HEK293 (cell line): ENCODE results near the gene KLF2.

Experiments used
- CTCF ChIA-PET: fragments of 350-600 bp; formaldehyde crosslinking; extraction: SDS; loops from one replicate; lab custom pipeline; 2021; ENCODE audit warnings: antibody characterized with exemption; lab: Yijun Ruan, JAX
- POLR2A ChIA-PET: fragments of 300-600 bp; formaldehyde crosslinking; extraction: SDS; loops from one replicate; lab custom pipeline; 2020; ENCODE audit warnings: antibody characterized with exemption, inconsistent platforms; lab: Yijun Ruan, JAX
- H3K27ac ChIP-seq: fragments of 200-500 bp; sonication (Bioruptor generic); 2 replicates; pipeline ENCODE4 v1.5.1; 2014; ENCODE audit warnings: low read depth, low read length, control low read depth, inconsistent platforms; ENCODE audit errors: extremely low read depth
- H3K36me3 ChIP-seq, 2 experiments: fragments of 200-500 bp in 1 of 2; sonication (Bioruptor generic) in 1 of 2; 1 replicate in 1 of 2; 2 replicates in 1 of 2; pipeline ENCODE4 v1.5.1; 2014 to 2017; ENCODE audit warnings: inconsistent platforms in 2 of 2, low read length in 2 of 2; ENCODE audit not compliant: control insufficient read depth in 2 of 2, insufficient read depth in 1 of 2
- H3K4me1 ChIP-seq: fragments of 200-500 bp; sonication (Bioruptor generic); 2 replicates; pipeline ENCODE4 v1.5.1; 2014; ENCODE audit warnings: mild to moderate bottlenecking, low read length, inconsistent platforms; ENCODE audit not compliant: control insufficient read depth, insufficient read depth
- H3K4me3 ChIP-seq: 2 replicates; pipeline ENCODE4 v1.5.1; 2011; ENCODE audit warnings: low read depth, mild to moderate bottlenecking, control low read depth, low read length, moderate library complexity
- H3K9me3 ChIP-seq: fragments of 200-500 bp; sonication (Bioruptor generic); 2 replicates; pipeline ENCODE4 v1.5.1; 2014; ENCODE audit warnings: low read depth, low read length, inconsistent platforms; ENCODE audit not compliant: control insufficient read depth, insufficient read depth
- ATF2 ChIP-seq: fragments of 450-650 bp; formaldehyde crosslinking; IDR thresholded peaks from 2 replicates; pipeline ENCODE4 v1.5.1; 2016; ENCODE audit warnings: missing biosample characterization, missing genetic modification characterization, low read depth
- FEZF1 ChIP-seq: fragments of 450-650 bp; formaldehyde crosslinking; IDR thresholded peaks from 2 replicates; pipeline ENCODE4 v1.5.1; 2016; ENCODE audit warnings: missing biosample characterization, missing genetic modification characterization
- INSM2 ChIP-seq: fragments of 450-650 bp; formaldehyde crosslinking; IDR thresholded peaks from 2 replicates; pipeline ENCODE4 v1.5.1; 2016; ENCODE audit warnings: missing biosample characterization, missing genetic modification characterization
- KLF9 ChIP-seq: fragments of 450-650 bp; formaldehyde crosslinking; IDR thresholded peaks from 2 replicates; pipeline ENCODE4 v1.5.1; 2016; ENCODE audit warnings: missing biosample characterization, missing genetic modification characterization, low read depth
- REPIN1 ChIP-seq: fragments of 450-650 bp; formaldehyde crosslinking; IDR thresholded peaks from 2 replicates; pipeline ENCODE4 v1.5.1; 2017; ENCODE audit warnings: missing biosample characterization, missing genetic modification characterization, low read depth
- TCF7L2 ChIP-seq: IDR thresholded peaks from 2 replicates; pipeline ENCODE4 v1.6.1; 2011; ENCODE audit warnings: low read depth, mild to moderate bottlenecking, inconsistent platforms, low read length, moderate library complexity, borderline replicate concordance
- ZNF133 ChIP-seq: fragments of 450-650 bp; formaldehyde crosslinking; IDR thresholded peaks from 2 replicates; pipeline ENCODE4 v1.5.1; 2016; ENCODE audit warnings: missing biosample characterization, missing genetic modification characterization
- ZNF146 ChIP-seq: fragments of 450-650 bp; formaldehyde crosslinking; IDR thresholded peaks from 2 replicates; pipeline ENCODE4 v1.5.1; 2016; ENCODE audit warnings: missing biosample characterization, missing genetic modification characterization
- ZNF248 ChIP-seq: fragments of 450-650 bp; formaldehyde crosslinking; IDR thresholded peaks from 2 replicates; pipeline ENCODE4 v1.5.1; 2017; ENCODE audit warnings: missing biosample characterization, missing genetic modification characterization
- ZNF280D ChIP-seq: fragments of 450-650 bp; formaldehyde crosslinking; IDR thresholded peaks from 2 replicates; pipeline ENCODE4 v1.5.1; 2016; ENCODE audit warnings: missing biosample characterization, missing genetic modification characterization
- ZNF324 ChIP-seq: fragments of 450-650 bp; formaldehyde crosslinking; IDR thresholded peaks from 2 replicates; pipeline ENCODE4 v1.5.1; 2016; ENCODE audit warnings: missing biosample characterization, missing genetic modification characterization
- ZNF341 ChIP-seq: fragments of 450-650 bp; formaldehyde crosslinking; IDR thresholded peaks from 2 replicates; pipeline ENCODE4; 2016; ENCODE audit warnings: low read depth, missing biosample characterization, missing genetic modification characterization
- ZNF423 ChIP-seq: fragments of 450-650 bp; formaldehyde crosslinking; IDR thresholded peaks from 2 replicates; pipeline ENCODE4 v1.5.1; 2016; ENCODE audit warnings: missing biosample characterization, missing genetic modification characterization
- ZNF560 ChIP-seq: fragments of 450-650 bp; formaldehyde crosslinking; IDR thresholded peaks from 2 replicates; pipeline ENCODE4 v1.5.1; 2017; ENCODE audit warnings: missing biosample characterization, missing genetic modification characterization, borderline replicate concordance
- ZNF664 ChIP-seq: fragments of 450-650 bp; formaldehyde crosslinking; IDR thresholded peaks from 2 replicates; pipeline ENCODE4 v1.5.1; 2016; ENCODE audit warnings: missing biosample characterization, missing genetic modification characterization
- ZNF776 ChIP-seq: fragments of 450-650 bp; formaldehyde crosslinking; IDR thresholded peaks from 2 replicates; pipeline ENCODE4 v1.5.0; 2017; ENCODE audit warnings: missing biosample characterization, missing genetic modification characterization, borderline replicate concordance
- ZNF843 ChIP-seq: fragments of 450-650 bp; formaldehyde crosslinking; IDR thresholded peaks from 2 replicates; pipeline ENCODE4 v1.5.1; 2016; ENCODE audit warnings: missing biosample characterization, missing genetic modification characterization
- ZSCAN16 ChIP-seq: fragments of 450-650 bp; formaldehyde crosslinking; IDR thresholded peaks from 2 replicates; pipeline ENCODE4 v1.5.1; 2016; ENCODE audit warnings: missing biosample characterization, missing genetic modification characterization

Gene KLF2

GRCh38 chr19:16333001-16333586 is 8.5 kb downstream of the KLF2 start:
- CTCF ChIA-PET = interaction anchor here (0.6 kb wide), 2 partner anchors 42 to 1546 kb away, joined by 3 to 6 read pairs; no protein-coding TSS in a partner anchor
- POLR2A ChIA-PET = no interaction called here
- H3K27ac ChIP-seq = no peak overlapping the region
- TF ChIP-seq ZNF776 (tag by site-specific recombination) = no peak
- no peak for TF ChIP-seq ZNF324
- no peak for TF ChIP-seq TCF7L2
- no peak for TF ChIP-seq ATF2 (tag by site-specific recombination)
- TF ChIP-seq KLF9 (tag by site-specific recombination) = no peak
- TF ChIP-seq ZNF664 (tag by site-specific recombination) = no peak
- TF ChIP-seq FEZF1 (tag by site-specific recombination) = no peak
- TF ChIP-seq REPIN1 (tag by site-specific recombination) = no peak
- no peak for TF ChIP-seq ZNF560 (tag by site-specific recombination)
- no peak for TF ChIP-seq ZNF280D (tag by site-specific recombination)
- no peak for TF ChIP-seq ZNF423 (tag by site-specific recombination)
- no peak for TF ChIP-seq INSM2 (tag by site-specific recombination)
- no peak for TF ChIP-seq ZNF843 (tag by site-specific recombination)
- H3K9me3 ChIP-seq = no peaks in the 10 kb centered on the region
- peaks cover 0 to under 1% of the 10 kb centered on the region in 2 experiments; a peak in 1 of 3 replicates for H3K36me3 ChIP-seq
- no peak overlapping the region for H3K4me3 ChIP-seq
- no peaks in the 10 kb centered on the region for H3K4me1 ChIP-seq

GRCh38 chr19:16334411-16334810 is 9.8 kb downstream of the KLF2 start:
- Histone ChIP-seq H3K36me3 (no peaks in the 10 kb centered on the region), H3K27ac (no peak overlapping the region), H3K4me3 (no peak overlapping the region), H3K4me1 (no peaks in the 10 kb centered on the region), H3K9me3 (no peaks in the 10 kb centered on the region)
- ChIA-PET POLR2A (no interaction called here), CTCF (no interaction called here)
- TF ChIP-seq ZNF146 (tag by site-specific recombination) (peak; percentile 83), ZSCAN16 (tag by site-specific recombination) (no peak)
- TF ChIP-seq, all 188 proteins: peak for 1

GRCh38 chr19:16335226-16335625 is 10.6 kb downstream of the KLF2 start:
- TF ChIP-seq ZNF248 (tag by site-specific recombination) (no peak), ZNF341 (tag by site-specific recombination) (no peak), ZNF133 (tag by site-specific recombination) (no peak)
- TF ChIP-seq, all 188 proteins: peak for 0
- no peak overlapping the region for H3K4me3 ChIP-seq
- H3K36me3 ChIP-seq = no peaks in the 10 kb centered on the region
- POLR2A ChIA-PET = no interaction called here
- H3K27ac ChIP-seq = no peak overlapping the region
- H3K4me1 ChIP-seq = no peaks in the 10 kb centered on the region
- H3K9me3 ChIP-seq = no peaks in the 10 kb centered on the region
- CTCF ChIA-PET = interaction anchor here (0.5 to 0.7 kb wide), 3 partner anchors 446 to 1576 kb away, joined by 3 read pairs; no protein-coding TSS in a partner anchor
